GM08714 (cell line): ENCODE data around the gene FREM3.
"Not testable (repeated sequence)": the region's sequence is repeated elsewhere in the genome, so short reads cannot be mapped to it uniquely, and the experiment has no call there.

ENCODE experiments used
- H3K4me3 ChIP-seq: fragments of 200-500 bp; sonication (Bioruptor generic); 2 replicates; pipeline ENCODE4 v1.5.1; 2014; ENCODE audit warnings: mild to moderate bottlenecking, low read length, inconsistent platforms
- ZNF274 ChIP-seq: IDR thresholded peaks from 2 replicates; pipeline ENCODE4 v1.6.1; 2012; ENCODE audit warnings: mild to moderate bottlenecking, low read depth, low read length

The FREM3 gene

DNA sequence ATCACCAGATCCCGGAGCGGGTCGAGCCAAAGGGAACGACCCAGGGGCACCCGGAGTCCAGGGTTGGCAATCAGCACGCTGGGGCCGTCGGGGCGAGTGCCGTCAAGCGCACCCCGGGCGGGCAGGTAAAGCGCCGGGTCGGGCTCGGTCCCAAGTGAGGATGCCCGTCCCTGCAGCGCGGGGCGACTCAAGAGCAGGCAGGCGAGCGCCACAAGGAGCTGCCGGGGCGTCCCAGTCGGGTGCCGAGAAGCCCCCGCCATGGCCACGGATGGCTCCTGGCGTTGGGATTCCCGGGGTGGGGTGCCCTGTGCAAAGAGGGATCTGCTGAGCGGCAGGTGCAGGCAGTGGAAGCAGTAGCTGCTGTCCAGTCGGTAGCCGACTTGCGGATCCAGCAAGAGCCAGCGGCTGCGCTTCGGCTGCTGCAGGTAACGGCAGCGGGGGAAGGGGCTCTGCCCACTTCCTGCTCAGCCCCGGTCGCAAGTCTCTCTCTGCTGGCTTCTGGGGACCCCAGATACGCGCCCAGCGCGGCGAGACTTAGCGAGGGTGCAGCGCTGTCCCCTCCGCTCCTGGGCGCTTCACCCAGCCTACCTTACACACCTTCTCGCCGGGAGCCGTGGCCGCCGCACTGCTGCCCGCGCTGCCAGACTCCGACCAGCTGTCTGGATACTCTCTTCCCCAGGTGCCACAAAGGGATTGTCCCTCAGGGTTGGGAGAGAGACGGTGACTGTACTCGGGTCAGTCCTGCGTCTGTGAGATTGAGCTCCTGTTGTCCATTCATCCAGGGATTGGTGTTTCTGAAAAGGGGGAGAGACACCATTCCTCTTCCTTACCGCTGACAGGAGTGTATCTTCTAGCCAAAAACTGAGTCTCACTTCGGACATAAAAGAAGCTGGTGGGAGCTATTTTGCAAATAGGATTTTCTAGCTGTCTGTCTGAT, at the start of gene FREM3:
Gene FREM3, minus strand, starts transcription at position 260 of the 937 bp plus-strand sequence. Its CDS starts 0 bp downstream, at position 260.
- no peak for TF ChIP-seq ZNF274
- peak within 1 kb of the TSS; percentile 25; the same call in 1 of the 2 replicates for H3K4me3 ChIP-seq

DNA sequence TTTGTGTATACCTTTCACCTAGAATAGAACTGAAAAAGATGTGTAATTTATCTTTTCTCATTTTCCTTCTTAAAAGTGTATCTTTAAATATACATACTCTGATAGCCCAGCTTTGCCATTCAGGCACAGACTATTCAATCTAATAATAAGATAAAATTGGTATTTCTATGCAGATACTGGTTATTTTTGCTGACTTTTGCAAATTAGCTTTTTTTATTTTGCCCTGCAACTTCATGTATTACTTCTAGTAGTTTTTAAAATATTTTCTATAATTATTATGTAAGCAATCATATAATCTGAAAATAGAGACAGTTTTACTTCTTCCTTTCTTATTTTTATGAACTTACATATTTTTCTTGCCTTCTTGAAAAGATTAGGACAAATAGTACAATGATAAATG, 45.4 kb upstream of the FREM3 start:
- TF ChIP-seq ZNF274, result no peak
- no peak overlapping the region for H3K4me3 ChIP-seq

DNA sequence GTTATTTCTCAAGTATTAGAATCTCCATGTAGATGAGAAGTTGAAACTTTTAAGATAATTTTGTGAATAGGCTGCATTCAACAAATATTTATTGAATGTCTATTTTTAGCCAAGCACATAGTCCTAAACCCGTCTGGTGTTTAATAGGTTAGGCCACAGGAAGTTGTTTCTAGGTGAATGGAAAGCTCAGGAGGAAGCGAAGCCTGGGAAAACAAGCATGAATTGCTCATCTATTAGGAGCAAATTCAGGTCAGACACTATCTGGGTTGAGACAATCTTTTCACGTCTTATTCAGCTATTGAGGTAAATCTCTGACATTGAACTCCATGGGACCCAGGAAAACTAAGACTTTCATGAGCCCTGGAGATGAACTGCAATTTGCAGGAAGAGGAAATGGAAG, 43.1 kb upstream of the FREM3 start:
- H3K4me3 ChIP-seq, result no peak overlapping the region
- no peak for TF ChIP-seq ZNF274

DNA sequence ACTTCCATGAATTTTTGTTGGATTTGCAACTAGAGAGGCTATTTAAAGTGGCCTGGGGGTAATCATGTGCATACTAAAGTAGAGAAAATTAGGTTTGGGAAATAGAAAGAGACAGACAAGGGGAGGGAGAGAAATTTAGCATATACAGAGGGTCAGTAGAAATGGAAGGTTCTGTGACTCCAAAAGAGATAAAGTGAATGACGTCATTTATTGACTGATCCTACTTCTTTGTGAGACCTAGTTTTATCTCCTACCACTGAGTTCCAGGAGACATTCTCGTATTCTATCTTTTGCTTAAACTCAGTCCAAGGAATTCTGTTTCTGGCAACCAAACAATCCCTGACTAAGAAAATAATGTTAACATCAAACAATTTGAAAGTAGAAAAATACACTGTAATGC, 42.4 kb upstream of the FREM3 start:
- no peak for TF ChIP-seq ZNF274
- no peak overlapping the region for H3K4me3 ChIP-seq

DNA sequence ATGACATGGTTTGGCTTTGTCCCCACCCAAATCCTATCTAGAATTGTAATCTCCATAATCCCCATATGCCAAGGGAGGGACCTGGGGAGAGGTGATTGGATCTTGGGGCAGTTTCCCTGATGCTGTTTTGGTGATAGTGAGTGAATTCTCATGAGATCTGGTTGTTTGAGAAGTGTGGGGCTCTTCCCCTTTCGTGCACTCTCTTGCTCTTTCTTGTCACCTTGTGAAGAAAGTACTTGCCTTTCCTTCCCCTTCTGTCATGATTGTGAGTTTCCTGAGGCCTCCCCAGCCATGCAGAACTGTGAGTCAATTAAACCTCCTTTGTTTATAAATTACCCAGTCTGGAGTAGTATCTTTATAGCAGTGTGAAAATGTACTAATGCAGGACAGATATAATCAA, 36.4 kb upstream of the FREM3 start:
- TF ChIP-seq ZNF274, result no peak
- no peak overlapping the region for H3K4me3 ChIP-seq

DNA sequence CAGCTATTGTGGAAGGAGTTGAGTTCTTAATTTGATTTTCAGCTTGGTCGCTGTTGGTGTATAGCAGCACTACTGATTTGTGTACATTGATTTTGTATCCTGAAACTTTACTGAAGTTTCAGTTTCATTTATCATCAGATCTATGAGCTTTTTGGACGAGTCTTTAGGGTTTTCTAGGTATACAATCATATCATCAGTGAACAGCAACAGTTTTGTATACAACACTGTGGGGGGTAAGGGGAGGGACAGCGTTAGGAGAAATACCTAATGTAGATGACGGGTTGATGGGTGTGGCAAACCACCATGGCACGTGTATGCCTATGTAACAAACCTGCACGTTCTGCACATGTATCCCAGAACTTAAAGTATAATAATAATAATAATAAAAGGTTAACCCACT, 35.6 kb upstream of the FREM3 start:
- H3K4me3 ChIP-seq, result not testable (repeated sequence)

DNA sequence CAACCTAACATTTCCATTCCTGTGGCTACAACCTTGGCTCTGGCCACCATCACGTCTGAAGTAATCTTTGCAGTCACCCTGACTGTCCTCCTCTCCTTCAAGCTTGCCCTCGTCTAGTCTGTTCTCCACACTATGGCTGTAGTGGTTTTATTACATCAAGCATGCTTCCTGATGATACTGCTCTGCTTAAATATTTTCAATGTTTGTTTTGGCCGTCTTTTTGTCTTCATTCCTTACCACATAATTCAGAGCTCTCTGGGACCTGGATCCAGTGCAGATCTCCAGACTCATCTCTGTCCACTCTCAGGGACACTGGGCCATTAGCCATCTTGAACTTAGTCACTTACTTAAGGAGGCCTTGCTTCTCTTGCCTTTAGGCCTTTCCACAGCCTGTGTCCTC, 27.7 kb upstream of the FREM3 start:
- TF ChIP-seq ZNF274, result no peak
- no peak overlapping the region for H3K4me3 ChIP-seq

DNA sequence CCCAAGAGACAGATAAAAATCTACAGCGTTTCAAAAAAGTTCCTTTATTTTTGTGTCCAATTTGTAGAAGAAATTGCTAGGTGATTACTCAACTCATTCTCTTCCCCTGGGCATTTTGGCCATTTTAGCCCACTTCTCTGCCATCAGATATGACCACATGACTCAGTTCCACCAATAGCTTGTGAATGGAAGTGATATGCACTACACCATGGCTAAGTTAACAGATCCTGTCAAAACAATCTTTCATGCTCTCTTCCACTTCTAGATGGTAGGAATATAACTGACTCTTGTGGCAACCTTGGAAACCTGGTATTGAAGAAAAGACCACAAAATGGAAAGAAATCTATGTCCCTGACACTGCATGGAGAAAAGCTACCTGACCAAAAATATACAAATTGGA, 26.2 kb upstream of the FREM3 start:
- H3K4me3 ChIP-seq, result no peak overlapping the region
- no peak for TF ChIP-seq ZNF274

DNA sequence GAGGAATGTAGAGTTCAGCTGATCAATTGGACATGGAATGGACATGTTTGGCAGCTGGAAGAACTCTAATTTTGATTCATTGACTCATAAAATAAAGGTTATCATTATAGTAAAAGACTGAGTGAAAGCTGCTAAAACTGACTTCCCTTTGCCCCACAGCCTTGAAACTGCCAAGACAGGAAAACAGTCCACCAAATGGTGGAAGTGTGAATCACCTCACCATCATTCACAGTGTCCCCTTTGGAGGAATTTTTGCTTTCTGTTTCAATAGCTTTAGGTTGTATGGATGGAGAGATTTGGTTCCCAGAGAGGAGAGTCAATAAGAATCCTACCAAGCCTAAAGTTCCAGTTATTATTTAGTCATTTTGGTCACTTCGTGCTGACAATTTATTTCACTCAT, 20.8 kb upstream of the FREM3 start:
- H3K4me3 ChIP-seq, result no peak overlapping the region
- no peak for TF ChIP-seq ZNF274

DNA sequence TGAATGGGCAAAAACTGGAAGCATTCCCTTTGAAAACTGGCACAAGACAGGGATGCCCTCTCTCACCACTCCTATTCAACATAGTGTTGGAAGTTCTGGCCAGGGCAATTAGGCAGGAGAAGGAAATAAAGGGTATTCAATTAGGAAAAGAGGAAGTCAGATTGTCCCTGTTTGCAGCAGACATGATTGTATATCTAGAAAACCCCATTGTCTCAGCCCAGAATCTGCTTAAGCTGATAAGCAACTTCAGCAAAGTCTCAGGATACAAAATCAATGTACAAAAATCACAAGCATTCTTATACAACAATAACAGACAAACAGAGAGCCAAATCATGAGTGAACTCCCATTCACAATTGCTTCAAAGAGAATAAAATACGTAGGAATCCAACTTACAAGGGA, 18.3 kb upstream of the FREM3 start:
- not testable (repeated sequence) for H3K4me3 ChIP-seq

DNA sequence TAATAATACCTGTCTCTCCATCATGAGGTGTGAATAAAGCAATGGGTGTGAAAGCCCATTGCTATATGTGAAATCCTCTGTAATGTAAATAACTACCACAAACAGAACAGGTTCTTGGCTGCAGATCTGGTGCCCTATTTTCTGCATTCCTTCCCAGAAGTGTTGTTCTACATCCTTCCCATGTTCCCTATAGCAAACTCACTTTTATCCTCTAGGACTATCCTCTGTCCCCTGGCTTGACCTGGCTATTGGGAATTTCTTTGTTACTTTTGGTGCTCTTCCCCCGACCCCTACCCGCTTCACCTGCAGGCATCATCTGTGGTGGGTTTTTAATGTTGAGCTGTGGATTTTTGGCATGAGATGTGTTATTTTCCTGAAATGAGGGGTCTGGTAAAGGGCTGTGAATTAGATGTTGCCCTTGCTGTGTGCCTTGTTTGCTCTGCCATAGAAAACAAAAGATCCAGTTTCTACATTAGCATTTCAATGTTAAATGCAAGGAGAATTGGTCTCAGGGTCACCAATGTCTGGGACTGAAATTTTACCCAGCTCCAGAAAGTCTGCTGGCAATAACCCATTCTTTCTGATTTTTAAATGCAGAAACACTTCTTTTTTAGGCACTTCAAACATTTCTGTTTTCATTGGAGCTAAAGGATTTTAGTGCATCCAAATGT, 13.6 kb upstream of the FREM3 start:
- H3K4me3 ChIP-seq, result no peak overlapping the region
- no peak for TF ChIP-seq ZNF274

DNA sequence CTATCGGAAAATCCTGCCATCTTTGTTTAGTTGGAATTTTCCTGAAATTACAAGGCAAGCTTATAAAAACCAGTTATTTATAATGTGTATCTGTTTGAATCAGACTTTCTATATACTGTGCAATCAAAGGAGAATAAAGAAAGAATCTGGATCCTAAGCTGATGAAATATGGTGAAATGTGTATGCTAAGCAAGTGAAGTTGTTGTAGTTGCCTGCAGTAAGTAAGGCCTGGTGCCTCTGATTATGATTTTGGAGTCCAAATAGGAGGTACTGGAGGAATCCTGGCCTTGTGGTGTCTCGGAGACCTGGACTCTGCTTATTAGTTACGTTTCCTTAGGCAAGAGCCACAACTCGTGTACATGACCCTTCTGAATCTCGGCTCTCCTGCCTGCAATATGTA, 13.1 kb upstream of the FREM3 start:
- no peak overlapping the region for H3K4me3 ChIP-seq
- TF ChIP-seq ZNF274, result no peak

DNA sequence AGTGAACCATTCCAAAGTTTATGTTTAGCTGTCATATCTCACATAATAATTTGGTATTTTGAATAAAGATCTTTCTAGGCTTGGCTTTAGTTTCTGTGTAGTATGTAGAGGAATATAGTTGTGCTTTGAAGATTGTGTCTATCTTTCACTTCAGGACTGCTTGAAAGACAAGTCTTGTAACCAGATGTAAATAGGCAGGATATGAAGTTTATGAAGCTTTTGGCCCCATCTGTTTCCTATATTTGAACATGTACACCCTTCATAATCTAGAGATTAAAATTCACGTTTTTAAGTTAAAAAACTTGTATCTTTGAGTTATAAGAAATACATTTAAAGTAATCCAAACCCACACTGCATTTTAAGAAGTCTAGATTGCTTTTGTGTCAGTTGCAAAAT, 11.7 kb upstream of the FREM3 start:
- TF ChIP-seq ZNF274, result no peak
- H3K4me3 ChIP-seq, result no peak overlapping the region

DNA sequence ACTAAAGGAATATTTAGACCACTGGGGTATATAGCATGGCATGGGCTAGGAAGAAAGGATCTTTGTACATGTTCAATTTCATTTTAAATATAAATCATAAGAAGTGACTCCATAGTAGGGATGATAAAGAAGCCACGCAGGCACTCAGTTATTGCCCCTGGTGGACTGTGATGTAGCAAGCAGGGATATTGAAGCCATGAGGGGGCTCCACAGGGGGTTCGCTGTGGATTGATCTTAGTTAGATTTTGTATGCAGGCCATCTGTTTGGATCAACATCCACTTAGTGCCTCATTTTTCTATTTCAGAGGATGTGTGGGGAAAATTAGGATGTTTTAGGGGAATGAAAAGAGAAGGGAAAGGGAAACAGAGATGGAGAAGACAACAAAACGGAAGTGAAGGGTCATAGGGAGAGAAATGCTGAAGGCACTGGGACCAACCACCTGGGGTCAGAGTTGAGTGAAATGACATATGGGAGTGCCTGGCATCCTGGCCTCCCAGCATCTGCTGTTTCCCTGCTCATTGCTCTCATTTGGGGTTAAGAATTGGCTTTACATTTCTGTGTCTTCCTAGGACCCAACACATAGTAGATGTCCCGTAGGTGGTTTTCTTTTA, 11.2 kb upstream of the FREM3 start:
- no peak overlapping the region for H3K4me3 ChIP-seq
- no peak for TF ChIP-seq ZNF274

DNA sequence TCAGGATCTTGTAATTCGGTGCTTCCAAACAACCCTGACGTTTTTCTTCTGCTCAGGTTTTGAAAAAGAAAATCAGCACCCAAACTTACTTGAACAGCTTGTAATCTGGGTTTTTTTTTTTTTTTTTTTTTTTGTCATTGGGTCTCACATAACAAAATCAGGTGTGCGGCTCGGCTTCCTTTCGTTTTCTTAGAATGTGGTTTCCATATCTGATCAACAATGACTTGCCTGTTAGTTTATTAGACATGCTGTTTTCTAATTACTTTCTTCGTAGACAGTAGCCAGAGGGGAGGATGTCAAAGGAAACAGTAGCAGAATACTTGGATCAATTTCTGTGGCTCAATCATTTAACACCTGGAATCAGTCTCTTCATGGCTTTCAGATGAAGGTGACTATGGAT, 890 bp upstream of the FREM3 start:
- TF ChIP-seq ZNF274, result no peak
- peak overlapping the region; percentile 25; the same call in 1 of the 2 replicates for H3K4me3 ChIP-seq
